Fibroblast of gingiva (primary cell): ENCODE measurements around the gene RIPK3.
A peak's percentile ranks its signal among the peaks of the same experiment; 100 is the strongest.
"Not testable (repeated sequence)": the region's sequence is repeated elsewhere in the genome, so short reads cannot be mapped to it uniquely, and the experiment has no call there.

Source experiments
- DNase-seq: peaks from one replicate; pipeline ENCODE4 v3.0.0-alpha.2; 2011; ENCODE audit warnings: low read depth

RIPK3 gene

GRCh38 chr14:24369463-24369862 is 29.7 kb upstream of the RIPK3 start:
- DNase-seq, result no peak

GRCh38 chr14:24368562-24369252 is 28.9 kb upstream of the RIPK3 start:
- peak; percentile 93 for DNase-seq

DNA sequence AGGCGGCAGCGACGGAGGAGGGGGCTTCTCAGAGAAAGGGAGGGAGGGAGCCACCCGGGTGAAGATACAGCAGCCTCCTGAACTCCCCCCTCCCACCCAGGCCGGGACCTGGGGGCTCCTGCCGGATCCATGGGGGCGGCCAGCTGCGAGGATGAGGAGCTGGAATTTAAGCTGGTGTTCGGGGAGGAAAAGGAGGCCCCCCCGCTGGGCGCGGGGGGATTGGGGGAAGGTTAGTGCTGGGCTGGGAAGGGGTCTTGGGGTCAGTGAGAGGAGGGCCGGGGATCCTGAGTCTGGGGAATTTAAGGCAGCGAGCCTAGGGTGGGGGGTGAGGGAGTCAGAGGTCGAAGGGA is 28.4 kb upstream of the RIPK3 start:
- DNase-seq, result no peak

- peak; percentile 97 for DNase-seq
These were observed 27.9 kb upstream of the RIPK3 start, which contains the start of gene NFATC4 for GRCh38 chr14:24367514-24368211. Gene NFATC4 (plus strand): TSS chr14:24368184. CDS start chr14:24368341, 157 bp downstream.

GRCh38 chr14:24366721-24367513 is 27.1 kb upstream of the RIPK3 start:
- peak; percentile 99 for DNase-seq

DNA sequence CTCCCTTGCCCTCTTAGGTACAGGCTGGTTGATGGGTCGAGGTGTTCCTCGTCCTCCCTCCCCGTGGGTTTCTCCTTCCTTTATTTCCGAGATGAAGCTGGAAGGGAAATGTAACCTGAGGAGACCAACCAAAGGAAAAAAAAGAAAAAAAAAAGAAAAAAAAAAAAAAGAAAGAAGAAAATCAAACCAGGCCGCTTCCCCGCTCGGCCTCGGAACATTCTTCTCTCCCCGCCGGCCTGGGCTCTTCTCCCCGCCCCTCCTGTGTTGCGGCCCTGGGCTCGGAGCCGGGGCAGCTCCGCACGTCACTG is 26.6 kb upstream of the RIPK3 start:
- no peak for DNase-seq

DNA sequence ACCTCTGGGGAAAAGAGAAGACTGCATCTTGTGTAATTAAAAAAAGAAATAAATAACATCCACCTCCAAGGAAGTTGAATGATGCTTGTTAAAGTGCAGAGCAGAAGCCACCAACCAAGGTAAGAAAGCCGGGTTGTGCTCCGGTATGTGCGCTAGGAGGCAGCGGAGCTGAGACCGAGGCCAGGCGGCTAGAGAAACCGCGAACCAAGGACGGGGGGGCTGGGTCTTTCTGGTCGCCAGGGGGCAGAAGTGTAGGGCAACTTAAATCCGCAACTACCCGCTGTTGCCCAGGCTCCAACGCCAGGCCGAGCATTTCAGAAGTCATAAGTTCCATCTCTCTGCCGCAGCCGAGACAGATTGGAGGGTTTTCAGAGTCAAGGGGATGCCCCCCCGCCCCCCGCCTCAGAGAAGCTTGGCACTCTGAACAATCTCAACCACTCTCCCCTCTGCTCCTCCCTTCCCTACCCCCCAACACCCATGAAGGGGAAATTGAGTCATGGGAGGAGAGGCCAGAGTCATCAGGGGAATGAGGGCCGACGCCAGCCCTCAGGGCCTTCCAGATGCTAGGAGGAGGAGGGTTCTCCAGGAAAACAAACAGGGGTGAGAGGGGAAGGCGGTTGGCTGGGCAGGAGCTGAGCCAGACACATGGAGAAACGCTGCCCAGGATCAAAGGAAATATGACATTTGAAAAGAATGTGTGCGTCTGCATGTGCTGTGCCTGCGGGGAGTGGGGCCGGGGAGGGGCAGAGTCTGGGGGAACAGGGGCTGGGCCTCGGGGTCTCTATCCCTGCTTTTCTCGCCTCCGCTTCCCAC is 26.0 kb upstream of the RIPK3 start:
- peak; percentile 96 for DNase-seq

DNA sequence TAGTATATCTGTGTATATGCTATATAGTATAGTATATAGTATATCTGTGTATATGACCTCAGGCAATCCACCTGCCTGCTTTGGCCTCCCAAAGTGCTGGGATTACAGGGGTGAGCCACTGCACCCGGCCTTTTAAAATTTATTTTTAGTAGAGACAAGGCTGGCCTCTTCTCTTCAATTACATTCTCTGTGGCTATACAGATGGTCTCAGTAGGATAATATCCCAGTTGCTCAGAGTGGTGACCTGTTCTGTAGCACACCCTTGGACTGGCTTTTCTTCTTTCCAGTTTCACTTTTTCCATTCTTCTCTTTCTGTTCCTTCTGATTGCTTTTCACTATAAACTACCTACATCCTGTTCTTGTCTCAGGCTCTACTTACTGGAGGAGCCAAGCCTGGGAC is 25.1 kb upstream of the RIPK3 start:
- no peak for DNase-seq

DNA sequence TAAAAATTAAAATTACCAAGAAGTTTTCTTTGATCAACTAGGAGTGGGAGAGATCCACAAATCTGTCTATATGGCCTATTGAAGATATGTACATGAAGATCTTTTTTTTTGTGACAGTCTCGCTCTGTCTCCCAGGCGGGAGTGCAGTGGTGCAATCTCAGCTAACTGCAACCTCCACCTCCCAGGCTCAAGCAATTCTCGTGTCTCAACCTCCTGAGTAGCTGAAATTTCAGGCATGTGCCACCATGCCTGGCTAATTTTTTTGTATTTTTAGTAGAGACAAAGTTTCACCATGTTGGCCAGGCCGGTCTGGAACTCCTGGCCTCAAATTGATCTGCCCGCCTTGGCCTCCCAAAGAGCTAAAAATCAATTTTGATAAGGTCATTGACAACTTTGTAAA is 23.6 kb upstream of the RIPK3 start:
- no peak for DNase-seq

- no peak for DNase-seq
These were observed 22.6 kb upstream of the RIPK3 start for GRCh38 chr14:24362241-24362960.

GRCh38 chr14:24361326-24361725 is 21.5 kb upstream of the RIPK3 start:
- DNase-seq, result no peak

DNA sequence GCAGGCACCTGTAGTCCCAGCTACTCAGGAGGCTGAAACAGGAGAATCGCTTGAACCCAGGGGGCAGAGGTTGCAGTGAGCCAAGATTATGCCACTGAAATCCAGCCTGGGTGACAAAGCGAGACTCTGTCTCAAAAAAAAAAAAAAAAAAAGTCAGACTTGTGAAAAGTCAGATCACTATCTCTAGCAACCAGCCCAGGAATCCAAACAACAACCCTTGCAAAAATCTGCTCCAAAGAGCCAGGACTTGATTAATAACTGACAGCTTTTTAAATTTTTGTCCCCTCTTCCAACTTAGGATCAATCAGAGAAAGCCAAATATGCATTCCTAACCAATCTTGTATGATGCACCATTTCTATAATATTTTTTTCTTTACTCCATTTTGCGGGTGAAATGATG is 20.5 kb upstream of the RIPK3 start:
- no peak for DNase-seq

DNA sequence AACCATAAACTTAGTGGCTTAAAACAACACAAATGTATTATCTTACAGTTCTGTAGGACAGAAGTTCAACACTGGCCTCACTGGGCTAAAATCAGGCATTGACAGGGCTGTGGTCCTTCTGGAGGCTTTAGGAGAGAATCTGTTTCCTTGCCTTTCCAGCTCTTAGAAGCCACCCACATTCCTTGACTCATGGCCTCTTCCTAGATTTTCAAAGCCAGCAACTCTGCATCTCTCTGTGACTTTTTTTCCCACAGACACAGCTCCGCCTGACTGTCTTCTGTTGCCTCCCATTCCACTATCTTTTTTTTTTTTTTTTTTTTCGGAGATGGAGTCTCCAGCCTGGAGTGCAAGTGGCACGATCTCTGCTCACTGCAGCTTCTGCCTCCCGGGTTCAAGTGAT is 16.4 kb upstream of the RIPK3 start:
- DNase-seq, result no peak

DNA sequence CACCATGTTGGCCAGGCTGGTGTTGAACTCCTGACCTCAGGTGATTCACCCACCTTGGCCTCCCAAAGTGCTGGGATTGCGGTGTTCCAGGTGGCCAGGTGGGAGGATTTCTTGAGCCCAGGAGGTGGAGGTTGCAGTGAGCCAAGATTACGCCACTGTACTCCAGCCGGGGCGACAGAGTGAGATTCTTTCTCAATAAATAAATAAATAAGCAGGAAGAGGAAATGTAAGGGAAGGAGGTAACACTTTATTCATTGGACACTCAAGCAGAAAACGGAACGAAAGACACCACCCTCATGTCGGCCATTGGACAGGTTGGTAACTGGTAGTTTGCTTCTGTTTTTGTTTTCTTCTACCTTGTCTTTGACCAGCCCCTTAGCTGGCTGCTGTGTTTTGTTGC is 15.2 kb upstream of the RIPK3 start:
- DNase-seq, result no peak

- not testable (repeated sequence) for DNase-seq
These were observed 14.7 kb upstream of the RIPK3 start for GRCh38 chr14:24354482-24354825.

DNA sequence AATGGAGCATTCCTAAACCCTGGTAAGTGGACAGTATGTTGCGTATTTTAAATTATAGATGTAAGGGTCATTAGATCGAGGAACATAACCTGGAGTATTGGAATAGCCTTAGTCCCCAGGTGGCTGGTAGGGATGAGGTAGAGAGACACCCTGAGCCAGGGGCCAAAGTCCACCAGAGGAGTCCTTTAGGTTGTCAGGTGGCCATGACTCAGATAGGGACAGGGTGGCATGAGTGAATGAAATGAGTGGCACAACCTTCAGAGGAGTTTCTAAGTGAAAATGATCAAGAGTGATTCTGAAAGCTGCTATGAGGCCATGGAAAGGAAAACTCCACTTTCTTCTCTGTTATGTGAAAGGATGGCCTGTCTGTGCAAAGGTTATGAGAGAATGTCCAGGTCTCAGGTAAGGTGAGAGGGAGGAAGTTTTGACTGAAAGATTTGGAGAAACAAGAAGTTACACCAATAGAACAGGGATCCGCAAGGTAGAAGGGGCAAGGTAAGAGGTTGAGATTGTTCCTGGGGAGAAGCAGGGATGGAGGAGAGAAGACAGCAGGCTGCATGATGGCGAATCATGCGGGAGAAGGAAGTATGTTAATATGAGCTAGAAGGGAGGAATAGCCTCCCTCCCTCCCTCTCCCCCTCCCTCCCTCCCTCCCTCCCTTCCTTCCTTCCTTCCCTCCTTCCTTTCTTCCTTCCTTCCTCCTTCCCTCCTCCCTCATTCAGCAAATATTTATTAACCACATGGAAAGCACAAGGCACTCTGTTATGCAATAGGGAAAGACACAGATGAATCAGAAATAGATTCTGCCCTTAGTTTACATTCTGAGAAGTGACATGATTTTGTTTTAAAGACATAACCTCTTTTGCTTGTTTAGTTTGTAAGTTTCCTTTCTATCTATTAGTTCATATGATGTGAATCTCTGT is 14.0 kb upstream of the RIPK3 start:
- DNase-seq, result peak; percentile 54

DNA sequence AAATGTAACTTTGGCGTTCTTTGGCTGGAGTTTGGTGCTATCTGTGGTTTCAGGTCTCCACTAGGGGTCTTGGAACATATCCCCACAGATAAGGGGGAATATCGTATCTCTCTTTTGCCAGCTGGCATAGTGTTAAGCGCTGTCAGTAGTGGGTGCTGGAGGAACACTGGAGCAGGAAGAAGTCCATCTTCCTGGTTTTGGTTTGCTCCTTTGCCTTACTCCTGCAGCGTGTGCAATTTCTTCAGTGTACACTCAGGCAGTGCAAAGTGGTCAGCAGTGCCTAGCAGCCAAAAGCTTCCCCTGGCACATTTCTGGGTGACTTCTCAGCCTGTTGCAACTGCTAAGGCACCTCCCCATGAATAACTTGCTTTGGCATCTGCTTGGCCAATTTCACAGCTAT is 11.7 kb upstream of the RIPK3 start:
- peak; percentile 91 for DNase-seq

DNA sequence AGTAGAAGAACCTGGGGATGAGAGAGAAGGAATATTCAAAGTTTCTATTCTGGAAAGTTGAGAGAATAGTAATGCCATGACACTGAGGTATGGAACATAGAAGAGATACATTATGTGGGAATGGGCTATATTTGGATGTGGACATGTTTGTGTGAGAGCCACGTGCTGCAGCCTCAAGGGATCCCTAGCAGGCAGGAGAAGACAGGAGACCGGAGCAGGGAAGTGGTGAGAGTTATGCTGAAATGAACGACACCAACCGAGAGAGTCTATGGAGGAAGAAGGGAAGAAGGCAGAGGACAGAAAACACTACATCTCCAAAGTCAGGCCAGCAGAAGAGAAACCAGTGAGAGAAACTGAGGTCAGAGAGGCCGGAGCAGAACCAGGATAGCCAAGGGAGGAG is 10.0 kb upstream of the RIPK3 start:
- DNase-seq, result no peak

GRCh38 chr14:24348186-24348585 is 8.4 kb upstream of the RIPK3 start:
- DNase-seq, result no peak

DNA sequence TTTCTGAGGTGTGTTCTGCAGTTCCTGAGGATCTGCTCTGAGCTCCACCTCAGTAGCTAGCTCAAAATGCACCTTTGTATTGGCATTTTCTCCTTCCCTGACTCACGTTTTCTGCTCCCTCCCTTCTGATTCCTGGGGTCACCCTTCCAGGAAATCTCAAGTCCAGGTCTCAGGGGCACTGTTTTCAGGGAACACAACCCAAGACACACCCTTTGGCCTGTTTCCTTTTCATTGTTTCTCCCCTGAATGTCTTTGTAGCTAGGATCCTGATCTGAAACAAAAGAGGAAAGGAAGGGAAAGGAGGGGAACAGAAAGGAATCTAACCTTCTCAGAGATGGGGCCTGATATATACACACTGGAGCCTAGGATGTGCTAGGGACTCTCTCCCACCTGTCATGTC is 7.3 kb upstream of the RIPK3 start:
- no peak for DNase-seq
